ENCODE measurements around the gene QSOX1. TPM values are rescaled to one million over a fixed set of nuclear protein-coding genes. Genes with fewer than 3 reads are reported as not detected.

Gene QSOX1
- total RNA-seq, 1 donor from 2014 or later: 221 TPM

- Mint-ChIP-seq H3K4me1 (ENCODE audit: low read depth) (no peaks in the 10 kb centered on the region), H3K27me3 (peaks cover 10% of the 10 kb centered on the region), H3K9me3 (ENCODE audit: low read depth) (no peaks in the 10 kb centered on the region), H3K4me3 (ENCODE audit: low read depth) (no peak overlapping the region), H3K27ac (no peak overlapping the region), H3K36me3 (ENCODE audit: insufficient read depth) (peaks cover 2% of the 10 kb centered on the region)
- DNase-seq (ENCODE audit: low spot score, unreplicated experiment): no peak
- TF ChIP-seq CTCF (IDR thresholded peaks at IDR 0.05; ENCODE audit: unreplicated experiment): no peak
Observed at GRCh38 chr1:180204231-180204630, 49.6 kb downstream of the QSOX1 start.

- no peak overlapping the region for H3K4me3 Mint-ChIP-seq (ENCODE audit: low read depth)
- H3K27me3 Mint-ChIP-seq: peaks cover 11% of the 10 kb centered on the region
- no peak overlapping the region for H3K27ac Mint-ChIP-seq
- no peaks in the 10 kb centered on the region for H3K9me3 Mint-ChIP-seq (ENCODE audit: low read depth)
- H3K36me3 Mint-ChIP-seq (ENCODE audit: insufficient read depth): peaks cover 1% of the 10 kb centered on the region
- H3K4me1 Mint-ChIP-seq (ENCODE audit: low read depth): no peaks in the 10 kb centered on the region
- DNase-seq (ENCODE audit: low spot score, unreplicated experiment): no peak
- no peak for TF ChIP-seq CTCF (IDR thresholded peaks at IDR 0.05; ENCODE audit: unreplicated experiment)
Observed at GRCh38 chr1:180206581-180206980, 51.9 kb downstream of the QSOX1 start.

GRCh38 chr1:180208264-180208663 lies 53.6 kb downstream of the QSOX1 start:
- no peak for TF ChIP-seq CTCF (IDR thresholded peaks at IDR 0.05; ENCODE audit: unreplicated experiment)
- Mint-ChIP-seq H3K4me1 (ENCODE audit: low read depth) (no peaks in the 10 kb centered on the region), H3K4me3 (ENCODE audit: low read depth) (no peak overlapping the region), H3K9me3 (ENCODE audit: low read depth) (no peaks in the 10 kb centered on the region), H3K36me3 (ENCODE audit: insufficient read depth) (no peaks in the 10 kb centered on the region), H3K27me3 (peaks cover 17% of the 10 kb centered on the region), H3K27ac (no peak overlapping the region)
- no peak for DNase-seq (ENCODE audit: low spot score, unreplicated experiment)

DNA sequence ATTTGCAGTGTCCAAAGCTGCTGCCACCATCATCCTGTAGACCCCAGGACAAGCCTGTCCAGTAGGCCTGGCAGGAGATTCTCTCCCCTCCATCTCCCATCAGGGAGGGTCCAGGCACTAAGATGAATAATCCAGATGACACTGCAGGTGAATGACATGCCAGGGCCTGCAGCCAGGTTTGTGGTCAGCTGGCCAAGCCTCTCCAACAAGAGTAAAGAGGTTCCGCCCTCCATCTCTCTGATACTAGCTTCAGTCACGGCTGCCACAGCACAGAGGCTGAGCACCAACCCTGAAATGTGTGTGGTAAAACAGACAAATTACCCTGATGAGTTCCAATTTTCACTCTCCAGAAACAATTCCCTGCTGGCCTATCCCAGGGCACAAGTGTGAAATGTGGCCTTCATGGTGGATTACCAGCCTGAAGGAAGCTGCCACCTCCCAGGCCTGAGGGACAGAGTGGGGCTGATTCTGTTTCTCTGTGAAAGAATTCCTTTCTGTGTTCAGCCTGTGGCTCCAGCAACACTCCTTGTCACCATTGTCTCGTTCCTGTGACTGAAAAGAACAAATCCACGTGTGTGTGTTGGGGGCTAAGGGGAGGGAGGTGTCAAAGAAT lies 55.4 kb downstream of the QSOX1 start:
- H3K27me3 Mint-ChIP-seq: peaks cover 17% of the 10 kb centered on the region
- no peak for DNase-seq (ENCODE audit: low spot score, unreplicated experiment)
- no peak for TF ChIP-seq CTCF (IDR thresholded peaks at IDR 0.05; ENCODE audit: unreplicated experiment)
- H3K9me3 Mint-ChIP-seq (ENCODE audit: low read depth): no peaks in the 10 kb centered on the region
- H3K4me3 Mint-ChIP-seq (ENCODE audit: low read depth): no peak overlapping the region
- no peaks in the 10 kb centered on the region for H3K36me3 Mint-ChIP-seq (ENCODE audit: insufficient read depth)
- no peak overlapping the region for H3K27ac Mint-ChIP-seq
- H3K4me1 Mint-ChIP-seq (ENCODE audit: low read depth): no peaks in the 10 kb centered on the region

- TF ChIP-seq CTCF (IDR thresholded peaks at IDR 0.05; ENCODE audit: unreplicated experiment): no peak
- Mint-ChIP-seq H3K9me3 (ENCODE audit: low read depth) (no peaks in the 10 kb centered on the region), H3K27ac (no peak overlapping the region), H3K4me1 (ENCODE audit: low read depth) (no peaks in the 10 kb centered on the region), H3K27me3 (peaks cover 25% of the 10 kb centered on the region), H3K4me3 (ENCODE audit: low read depth) (no peak overlapping the region), H3K36me3 (ENCODE audit: insufficient read depth) (no peaks in the 10 kb centered on the region)
- DNase-seq (ENCODE audit: low spot score, unreplicated experiment): no peak
Observed at GRCh38 chr1:180211156-180211859, 56.6 kb downstream of the QSOX1 start.
